Lung microvascular endothelial cell (primary cell): ENCODE results near the gene DNAJB8. TPM values are rescaled to one million over a fixed set of nuclear protein-coding genes. Genes with fewer than 3 reads are reported as not detected.

Experiments
- DNase-seq, 2 donors: peaks; one replicate each; pipeline versions ENCODE4 v3.0.0 to v3.0.0-alpha.2; 2010; ENCODE audit warnings: low read depth in 2 of 2
- total RNA-seq: library from RNA; depleted of rRNA; stranded (reverse); fragments of >200 nt; gene quantifications from 2 replicates; pipeline ENCODE4 v1.2.1, GENCODE V29; 2014

Gene DNAJB8
- total RNA-seq, 1 donor from 2014 or later = not detected

GRCh38 chr3:128447561-128448013, 19.1 kb downstream of the DNAJB8 start:
- DNase-seq = no peak

- DNase-seq = no peak
Measured at GRCh38 chr3:128446821-128447220, 19.9 kb downstream of the DNAJB8 start.

GRCh38 chr3:128445357-128445756, 21.3 kb downstream of the DNAJB8 start:
- no peak for DNase-seq

- no peak for DNase-seq
Measured at GRCh38 chr3:128443771-128444170, 22.9 kb downstream of the DNAJB8 start.

- DNase-seq = no peak
Measured at GRCh38 chr3:128442949-128443348, 23.7 kb downstream of the DNAJB8 start.

- no peak for DNase-seq
Measured at GRCh38 chr3:128442070-128442469, 24.6 kb downstream of the DNAJB8 start.

GRCh38 chr3:128439226-128439625, 27.5 kb downstream of the DNAJB8 start:
- no peak for DNase-seq

- no peak for DNase-seq
Measured at GRCh38 chr3:128438488-128439072, 28.1 kb downstream of the DNAJB8 start.

- DNase-seq = no peak
Measured at GRCh38 chr3:128436214-128436613, 30.5 kb downstream of the DNAJB8 start.

GRCh38 chr3:128435561-128435960, 31.1 kb downstream of the DNAJB8 start:
- DNase-seq = no peak

GRCh38 chr3:128435058-128435457, 31.6 kb downstream of the DNAJB8 start:
- no peak for DNase-seq

GRCh38 chr3:128434524-128434923, 32.2 kb downstream of the DNAJB8 start:
- no peak for DNase-seq

- DNase-seq = no peak
Measured at GRCh38 chr3:128433837-128434165, 32.9 kb downstream of the DNAJB8 start.

- DNase-seq = no peak
Measured at GRCh38 chr3:128432971-128433836, 33.5 kb downstream of the DNAJB8 start.

- no peak for DNase-seq
Measured at GRCh38 chr3:128432301-128432970, 34.3 kb downstream of the DNAJB8 start.

- DNase-seq = no peak
Measured at GRCh38 chr3:128431803-128432300, 34.8 kb downstream of the DNAJB8 start.

GRCh38 chr3:128430731-128431130, 36.0 kb downstream of the DNAJB8 start:
- no peak for DNase-seq

- no peak for DNase-seq
Measured at GRCh38 chr3:128430301-128430700, 36.4 kb downstream of the DNAJB8 start.

GRCh38 chr3:128429751-128430150, 36.9 kb downstream of the DNAJB8 start:
- no peak for DNase-seq

- no peak for DNase-seq
Measured at GRCh38 chr3:128429275-128429674, 37.4 kb downstream of the DNAJB8 start.

- no peak for DNase-seq
Measured at GRCh38 chr3:128427872-128428822, 38.5 kb downstream of the DNAJB8 start.
